GM18951 (cell line): Measurements from ENCODE around the gene GCK.

Experiments used
- POLR2A ChIP-seq: IDR thresholded peaks from 4 replicates; pipeline ENCODE4 v1.6.1; 2011; ENCODE audit warnings: mild to moderate bottlenecking; ENCODE audit not compliant: insufficient read length, insufficient read depth; ENCODE audit errors: extremely low read depth
- in situ Hi-C: fragments of 300-500 bp; cut with MboI; formaldehyde crosslinking; loops from one replicate; pipeline ENCODE4 v1.12.0; 2022; ENCODE audit warnings: low sequenced_read_pairs, mixed read lengths, inconsistent platforms; ENCODE audit not compliant: unreplicated experiment

Gene GCK

GRCh38 chr7:44158873-44159631 lies 30.2 kb downstream of the GCK start:
- in situ Hi-C loops = no loop called here
- TF ChIP-seq POLR2A = no peak

GRCh38 chr7:44158096-44158872 lies 31.0 kb downstream of the GCK start:
- in situ Hi-C loops = no loop called here
- no peak for TF ChIP-seq POLR2A

GRCh38 chr7:44157116-44158080 lies 31.8 kb downstream of the GCK start:
- in situ Hi-C loops = no loop called here
- no peak for TF ChIP-seq POLR2A

GRCh38 chr7:44156453-44157010 lies 32.7 kb downstream of the GCK start:
- TF ChIP-seq POLR2A = no peak

GRCh38 chr7:44155191-44156185 lies 33.8 kb downstream of the GCK start:
- no peak for TF ChIP-seq POLR2A

More at GRCh38 chr7:44156453-44157010, 32.7 kb downstream of the GCK start:
- in situ Hi-C loops = no loop called here

GRCh38 chr7:44154703-44155102 lies 34.5 kb downstream of the GCK start:
- in situ Hi-C loops = no loop called here
- no peak for TF ChIP-seq POLR2A

More at GRCh38 chr7:44155191-44156185, 33.8 kb downstream of the GCK start:
- in situ Hi-C loops = no loop called here

GRCh38 chr7:44153948-44154335 lies 35.3 kb downstream of the GCK start:
- in situ Hi-C loops = no loop called here
- TF ChIP-seq POLR2A = no peak

- TF ChIP-seq POLR2A = no peak
- in situ Hi-C loops = no loop called here
Measured at GRCh38 chr7:44152971-44153947, 36.0 kb downstream of the GCK start.

- no peak for TF ChIP-seq POLR2A
- in situ Hi-C loops = no loop called here
Measured at GRCh38 chr7:44151956-44152355, 37.3 kb downstream of the GCK start.
